HG03060 (cell line): ENCODE results near the gene NUMB.

Source experiments
- ATAC-seq: cut with Tn5 transposase; IDR thresholded peaks from one replicate; pipeline ENCODE4 v1.9.1; 2021; ENCODE audit warnings: low read depth, moderate number of reproducible peaks; ENCODE audit not compliant: unreplicated experiment

NUMB gene

DNA sequence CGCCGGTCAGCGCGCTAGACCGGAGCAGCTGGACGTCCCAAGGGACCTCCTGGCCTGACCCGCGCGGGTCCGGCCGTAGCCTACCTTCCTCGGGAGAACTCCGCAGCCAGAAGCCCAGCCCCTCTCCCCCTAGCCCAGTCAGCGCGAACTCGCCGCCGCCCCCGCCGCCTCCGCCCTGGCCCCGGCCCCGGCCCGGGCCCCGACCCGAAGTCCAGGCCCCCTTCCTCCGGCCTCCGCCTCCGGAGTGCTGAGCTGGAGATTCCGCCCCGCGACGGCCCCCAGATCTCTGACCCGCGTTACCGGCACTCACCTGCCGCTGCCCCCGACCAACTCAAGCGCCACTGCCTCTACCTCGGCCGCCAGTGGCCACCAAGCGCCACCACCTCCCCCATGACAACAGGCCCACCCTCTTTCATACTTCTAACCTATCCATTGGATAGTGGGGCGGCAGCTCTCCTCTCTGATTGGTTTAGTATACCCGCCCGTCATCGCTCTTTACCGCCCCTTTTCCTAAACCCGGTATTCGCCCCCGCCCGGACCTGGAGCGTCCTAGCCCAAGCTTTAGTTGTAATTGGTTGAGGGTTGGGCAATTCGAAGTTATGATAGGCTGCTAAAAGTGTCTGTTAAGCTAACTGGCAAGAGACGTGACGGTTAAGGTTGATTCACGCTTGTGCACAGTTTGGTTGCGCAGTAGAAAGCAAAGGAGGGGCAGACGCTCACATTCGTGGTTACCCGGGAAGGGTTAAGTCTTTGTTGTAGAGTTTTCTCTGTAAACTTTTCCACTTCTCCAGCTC lies at the start of gene NUMB:
NUMB (minus strand) TSS at position 364 of the 794 bp plus-strand sequence. CDS start 102,795 bp downstream, outside the sequence.
- ATAC-seq, result peak; percentile 89

DNA sequence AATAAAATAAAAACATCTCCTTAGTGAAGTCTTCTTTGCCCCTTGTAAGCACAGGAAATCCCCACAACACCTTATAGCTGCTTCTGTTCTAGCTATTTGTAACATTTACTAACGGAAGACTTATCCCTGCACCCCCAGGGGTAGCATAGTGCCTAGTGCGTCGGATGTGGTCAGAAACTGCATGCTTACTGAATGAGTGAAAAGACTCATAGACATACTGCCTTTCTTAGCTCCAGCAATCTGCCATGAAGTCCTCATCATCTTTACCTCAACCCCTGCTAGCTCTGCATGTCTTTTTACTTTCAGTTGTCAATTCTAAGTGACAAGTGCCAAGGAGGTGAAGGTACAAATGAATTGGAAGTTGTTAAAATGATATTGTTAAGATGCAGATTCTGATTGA lies 45.3 kb upstream of the NUMB start:
- ATAC-seq, result no peak

DNA sequence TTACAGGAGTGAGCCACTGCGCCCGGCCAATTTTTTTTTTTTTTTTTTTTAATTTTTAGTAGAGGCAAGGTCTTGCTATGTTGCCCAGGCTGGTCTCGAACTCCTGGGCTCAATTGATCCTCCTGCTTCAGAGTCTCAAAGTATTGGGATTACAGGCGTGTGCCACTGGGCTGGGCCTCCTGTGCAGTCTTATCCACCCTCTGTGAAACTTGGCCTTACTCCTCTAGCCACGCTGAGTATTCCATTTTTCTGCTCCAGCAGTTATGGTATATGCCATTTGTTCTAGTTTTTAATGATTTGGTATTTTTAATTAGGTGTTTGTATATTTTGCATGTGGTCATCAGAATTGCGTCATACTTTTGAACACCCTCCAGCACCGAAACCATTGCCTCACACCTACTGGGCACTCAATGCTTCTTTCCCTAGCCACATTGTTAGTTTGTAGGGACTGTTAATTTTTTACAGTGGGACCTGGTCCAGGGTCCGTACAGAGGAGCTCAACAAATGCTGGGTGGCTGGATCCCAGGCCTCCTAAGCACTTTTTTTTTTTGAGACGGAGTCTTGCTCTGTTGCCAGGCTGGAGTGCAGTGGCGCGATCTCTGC lies 43.8 kb upstream of the NUMB start:
- no peak for ATAC-seq

DNA sequence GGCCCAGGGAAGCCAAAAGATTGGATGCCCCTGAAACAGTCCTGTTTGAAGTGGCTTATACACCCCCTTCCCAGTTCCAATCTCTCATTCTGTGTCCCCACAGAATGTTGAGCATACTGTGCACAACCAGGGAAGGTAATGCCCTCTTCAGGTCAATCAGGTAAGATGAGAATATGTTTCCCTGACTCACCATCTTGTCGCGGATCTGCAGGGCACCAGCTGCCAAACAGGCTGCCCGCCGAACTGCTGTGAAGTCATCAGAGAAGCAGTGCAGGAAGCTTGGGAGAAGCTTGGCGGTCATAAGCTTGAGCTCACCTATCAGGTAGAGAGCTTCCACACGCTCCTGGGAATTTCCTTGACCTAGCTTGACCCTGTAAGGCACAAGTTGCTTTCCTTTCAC lies 42.0 kb upstream of the NUMB start:
- no peak for ATAC-seq

DNA sequence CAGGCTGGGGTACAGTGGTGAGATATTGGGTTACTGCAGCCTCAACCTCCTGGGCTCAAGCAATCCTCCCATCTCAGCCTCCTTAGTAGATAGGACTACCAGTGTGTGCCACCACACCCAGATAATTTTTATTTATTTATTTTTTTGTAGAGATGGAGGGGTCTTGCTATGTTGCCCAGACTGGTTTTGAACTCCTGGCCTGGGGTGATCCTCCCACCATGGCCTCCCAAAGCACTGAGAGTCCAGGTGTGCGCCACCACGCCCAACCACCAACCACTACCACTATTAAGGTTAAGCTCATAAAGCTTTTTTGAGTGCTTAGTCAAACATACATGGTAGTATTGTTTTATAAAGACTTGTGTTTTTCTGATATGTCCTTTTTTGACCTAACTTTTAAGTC lies 36.2 kb upstream of the NUMB start:
- ATAC-seq, result no peak

DNA sequence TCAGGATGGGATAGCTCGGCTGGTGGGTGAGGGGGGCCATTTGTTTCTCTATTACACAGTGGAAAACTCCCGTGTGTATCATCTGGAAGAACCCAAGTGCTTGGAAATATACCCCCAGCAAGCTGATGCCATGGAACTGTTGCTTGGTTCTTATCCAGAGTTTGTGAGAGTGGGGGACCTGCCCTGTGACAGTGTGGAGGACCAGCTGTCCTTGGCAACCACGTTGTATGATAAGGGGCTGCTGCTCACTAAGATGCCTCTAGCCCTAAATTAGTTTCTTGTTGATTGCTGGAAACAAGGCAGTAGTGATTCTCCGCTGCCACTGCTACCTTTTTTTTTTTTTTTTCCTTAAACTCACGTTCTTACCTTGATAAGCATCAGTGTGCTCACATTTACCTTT lies 34.3 kb upstream of the NUMB start:
- no peak for ATAC-seq

DNA sequence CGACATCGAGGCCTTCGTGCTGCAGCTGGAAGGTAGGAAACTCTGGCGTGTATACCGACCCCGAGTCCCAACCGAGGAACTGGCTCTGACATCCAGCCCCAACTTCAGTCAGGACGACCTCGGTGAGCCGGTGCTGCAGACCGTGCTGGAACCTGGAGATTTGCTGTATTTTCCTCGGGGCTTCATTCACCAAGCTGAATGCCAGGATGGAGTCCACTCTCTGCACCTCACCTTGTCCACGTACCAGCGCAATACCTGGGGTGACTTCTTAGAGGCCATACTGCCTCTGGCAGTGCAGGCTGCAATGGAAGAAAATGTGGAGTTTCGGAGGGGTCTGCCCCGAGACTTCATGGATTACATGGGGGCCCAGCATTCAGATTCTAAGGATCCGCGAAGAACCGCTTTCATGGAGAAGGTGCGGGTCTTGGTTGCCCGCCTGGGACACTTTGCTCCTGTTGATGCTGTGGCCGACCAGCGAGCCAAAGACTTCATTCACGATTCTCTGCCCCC lies 33.8 kb upstream of the NUMB start:
- no peak for ATAC-seq

DNA sequence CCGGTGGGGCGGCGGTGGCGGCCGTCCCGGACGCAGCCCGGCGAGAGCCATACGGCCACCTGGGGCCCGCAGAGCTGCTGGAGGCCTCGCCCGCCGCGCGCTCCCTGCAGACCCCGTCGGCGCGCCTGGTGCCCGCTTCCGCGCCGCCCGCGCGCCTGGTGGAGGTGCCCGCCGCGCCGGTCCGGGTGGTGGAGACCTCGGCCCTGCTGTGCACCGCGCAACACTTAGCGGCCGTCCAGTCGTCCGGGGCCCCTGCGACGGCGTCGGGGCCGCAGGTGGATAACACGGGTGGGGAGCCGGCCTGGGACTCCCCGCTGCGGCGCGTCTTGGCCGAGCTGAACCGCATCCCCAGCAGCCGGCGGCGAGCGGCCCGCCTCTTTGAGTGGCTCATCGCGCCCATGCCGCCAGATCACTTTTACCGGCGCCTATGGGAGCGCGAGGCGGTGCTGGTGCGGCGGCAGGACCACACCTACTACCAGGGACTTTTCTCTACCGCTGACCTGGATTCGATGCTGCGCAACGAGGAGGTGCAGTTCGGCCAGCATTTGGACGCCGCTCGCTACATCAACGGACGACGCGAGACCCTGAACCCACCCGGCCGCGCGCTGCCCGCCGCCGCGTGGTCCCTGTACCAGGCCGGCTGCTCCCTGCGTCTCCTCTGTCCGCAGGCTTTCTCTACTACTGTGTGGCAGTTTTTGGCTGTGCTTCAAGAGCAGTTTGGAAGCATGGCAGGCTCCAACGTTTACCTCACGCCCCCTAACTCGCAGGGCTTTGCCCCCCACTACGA lies 33.1 kb upstream of the NUMB start:
- peak; percentile 25 for ATAC-seq

DNA sequence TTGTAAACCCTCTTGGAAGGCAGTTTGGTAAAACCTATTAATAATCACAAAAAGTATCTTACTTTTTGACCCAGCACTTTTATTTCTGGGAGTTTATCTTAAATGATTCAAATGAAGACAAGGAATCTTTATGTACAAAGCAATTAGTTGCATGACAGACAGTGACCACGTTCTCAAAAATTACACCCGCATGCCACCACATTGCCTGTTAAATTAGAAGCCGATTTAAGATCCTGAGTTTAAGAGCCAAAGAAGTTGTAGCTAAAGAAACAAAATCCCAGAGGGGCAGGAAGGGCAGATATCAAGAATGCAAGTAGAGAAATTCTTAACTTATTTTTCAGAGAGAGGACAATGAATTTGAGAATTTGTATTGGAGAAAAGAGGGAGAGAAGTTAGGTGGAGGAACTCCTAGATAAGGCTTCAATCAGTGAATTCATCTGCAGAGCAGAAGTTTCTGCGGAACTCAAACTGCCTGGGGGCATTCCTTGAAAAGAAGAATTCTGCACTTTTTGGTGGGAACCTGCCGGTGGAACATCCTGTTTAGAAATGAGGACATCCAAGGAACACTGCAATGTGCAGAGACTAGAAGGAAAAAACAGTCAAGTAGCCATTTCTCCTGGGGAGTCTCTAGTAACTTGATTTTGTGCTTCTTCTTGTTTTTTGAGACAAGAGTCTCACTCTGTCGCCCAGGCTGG lies 31.3 kb upstream of the NUMB start:
- ATAC-seq, result no peak

DNA sequence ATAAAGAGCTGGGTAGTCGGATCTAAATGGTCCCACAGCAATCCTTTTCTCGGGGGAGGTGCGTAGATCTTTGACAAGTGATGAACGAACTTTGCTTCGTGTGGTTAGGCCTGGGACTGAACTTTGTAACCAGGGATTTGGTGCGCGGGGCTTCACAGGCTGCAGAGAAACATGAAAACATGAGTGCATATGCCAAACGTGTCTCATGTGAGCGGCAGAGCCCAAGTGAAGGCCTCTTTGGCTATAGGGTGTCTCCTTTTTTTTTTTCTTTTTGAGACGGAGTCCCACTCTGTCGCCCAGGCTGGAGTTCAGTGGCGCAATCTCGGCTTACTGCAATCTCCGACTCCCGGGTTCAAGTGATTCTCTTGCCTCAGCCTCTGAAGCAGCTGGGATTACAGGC lies 20.3 kb upstream of the NUMB start:
- ATAC-seq, result no peak

DNA sequence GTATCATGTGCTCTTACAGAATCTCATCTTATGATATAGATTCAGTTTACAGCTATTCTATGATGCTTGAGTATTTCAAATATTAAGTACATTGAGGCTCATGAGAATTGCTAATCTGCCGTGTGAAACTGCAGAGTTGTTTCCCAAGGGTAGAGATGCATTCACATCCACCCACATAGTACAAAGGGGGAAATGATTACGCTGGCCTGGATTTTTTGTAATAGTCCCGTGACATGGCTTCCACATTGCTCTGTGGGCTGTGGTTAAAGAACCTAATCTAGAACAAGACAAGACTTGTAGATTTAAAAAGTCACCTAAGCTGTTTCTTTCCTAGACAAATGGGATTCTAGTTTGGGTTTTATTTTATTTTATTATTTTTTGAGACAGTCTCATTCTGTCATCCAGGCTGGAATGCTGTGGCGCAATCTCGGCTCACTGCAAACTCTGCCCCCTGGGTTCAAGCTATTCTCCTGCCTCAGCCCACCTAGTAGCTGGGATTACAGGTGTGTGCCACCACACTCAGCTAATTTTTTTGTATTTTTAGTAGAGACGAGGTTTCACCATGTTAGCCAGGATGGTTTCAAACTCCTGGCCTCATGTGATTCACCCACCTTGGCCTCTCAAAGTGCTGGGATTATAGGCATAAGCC lies 19.4 kb upstream of the NUMB start:
- peak; percentile 78 for ATAC-seq

DNA sequence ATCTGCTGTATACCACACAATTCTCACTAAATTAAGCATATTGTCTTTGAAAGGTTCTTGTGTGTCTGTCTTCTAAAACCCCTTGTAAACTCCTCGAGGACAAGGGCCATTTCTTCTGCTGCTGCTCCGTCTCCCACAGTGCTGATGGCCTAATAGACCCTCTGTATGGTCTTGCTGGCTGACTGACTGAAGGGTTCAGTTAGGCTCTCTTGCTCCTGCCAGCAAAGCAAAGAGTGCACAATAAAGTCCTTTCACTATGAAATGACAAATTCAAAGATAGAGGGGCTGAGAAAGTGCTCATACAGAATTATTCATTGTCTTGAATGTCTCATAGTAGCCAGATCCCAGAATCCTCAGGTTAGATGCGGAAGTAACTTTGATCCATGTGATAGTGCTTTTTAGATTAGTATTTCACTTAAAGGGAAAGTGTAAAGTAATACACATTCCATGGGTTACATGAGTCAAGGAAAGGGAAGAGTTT lies 18.1 kb upstream of the NUMB start:
- ATAC-seq, result no peak

DNA sequence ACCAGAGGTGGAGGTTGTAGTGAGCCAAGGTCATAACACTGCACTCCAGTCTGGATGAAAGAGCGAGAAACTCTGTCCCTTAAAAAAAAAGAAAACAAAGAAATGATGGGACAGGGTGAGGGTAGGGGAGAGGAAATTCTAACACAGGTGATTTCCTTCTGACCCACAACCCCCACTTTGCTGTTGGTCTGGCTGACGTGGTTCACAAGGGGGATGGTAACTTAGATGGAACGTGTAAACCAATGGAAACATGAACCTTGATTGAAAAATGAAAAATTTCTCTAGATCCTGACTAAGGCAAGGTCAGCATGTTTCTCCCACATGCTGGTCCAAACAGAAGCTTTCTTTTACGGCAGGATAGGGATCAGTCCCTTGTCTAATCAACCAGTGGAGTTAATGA lies 16.6 kb upstream of the NUMB start:
- no peak for ATAC-seq

DNA sequence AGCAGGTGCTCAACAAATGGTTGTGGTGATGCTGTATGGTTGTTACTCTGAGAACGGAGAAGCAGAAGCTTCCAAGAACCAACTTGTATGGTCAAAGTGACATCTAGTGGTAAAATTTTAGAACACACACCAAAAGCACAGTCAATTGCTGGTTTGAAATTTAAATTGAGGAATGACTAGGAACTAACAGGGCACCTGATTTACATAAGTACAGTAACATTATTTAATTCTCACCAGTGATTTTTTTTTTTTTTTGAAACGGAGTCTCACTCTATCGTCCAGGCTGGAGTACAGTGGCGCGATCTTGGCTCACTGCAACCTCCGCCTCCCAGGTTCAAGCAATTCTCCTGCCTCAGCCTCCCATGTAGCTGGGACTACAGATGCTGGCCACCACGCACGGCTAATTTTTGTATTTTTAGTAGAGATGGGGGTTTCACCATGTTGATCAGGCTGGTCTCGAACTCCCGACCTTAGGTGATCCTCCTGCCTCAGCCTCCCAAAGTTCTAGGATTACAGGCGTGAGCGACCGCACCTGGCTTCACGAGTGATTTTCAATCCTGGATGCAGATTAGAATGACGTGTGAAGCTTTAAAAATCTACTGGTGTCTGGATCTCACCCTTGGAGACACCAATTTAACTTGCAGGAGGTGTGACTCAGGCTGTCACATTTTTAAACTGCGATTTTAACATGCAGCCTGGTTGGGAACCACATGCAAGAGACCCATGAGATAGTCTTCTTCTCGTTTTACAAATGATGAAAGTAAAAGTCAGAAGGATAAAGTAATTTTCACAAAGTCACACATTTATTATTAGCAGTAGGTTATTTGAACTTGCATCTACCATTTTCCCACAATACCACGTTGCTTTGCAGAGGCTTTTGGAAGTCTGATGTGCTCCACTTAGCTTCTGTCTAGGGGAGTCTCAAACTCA lies 14.1 kb upstream of the NUMB start:
- ATAC-seq, result no peak

DNA sequence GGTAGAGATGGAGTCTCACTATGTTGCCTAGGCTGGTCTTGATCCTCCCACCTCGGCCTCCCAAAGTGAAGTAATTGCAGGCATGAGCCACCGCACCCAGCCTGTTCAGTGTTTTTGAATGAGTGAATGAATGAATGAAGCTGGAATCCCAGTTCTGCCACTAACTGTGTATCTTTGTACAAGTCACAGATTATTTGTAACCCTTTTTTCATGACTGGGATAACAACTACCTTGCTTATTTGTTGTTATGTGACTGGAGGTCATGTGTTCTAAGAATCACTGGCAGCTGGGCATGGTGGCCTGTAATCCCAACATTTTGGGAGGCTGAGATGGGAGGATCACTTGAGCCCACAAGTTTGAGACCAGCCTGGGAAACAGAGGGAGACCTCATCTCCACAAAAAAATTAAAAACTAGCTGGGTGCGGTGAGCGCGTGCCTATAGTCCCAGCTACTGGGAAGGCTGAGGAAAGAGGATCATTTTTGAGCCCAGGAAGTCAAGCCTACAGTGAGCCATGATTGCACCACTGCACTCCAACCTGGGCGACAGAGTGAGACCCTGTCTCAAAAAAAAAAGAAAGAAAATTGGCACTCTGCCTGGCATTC lies 13.3 kb upstream of the NUMB start:
- no peak for ATAC-seq

DNA sequence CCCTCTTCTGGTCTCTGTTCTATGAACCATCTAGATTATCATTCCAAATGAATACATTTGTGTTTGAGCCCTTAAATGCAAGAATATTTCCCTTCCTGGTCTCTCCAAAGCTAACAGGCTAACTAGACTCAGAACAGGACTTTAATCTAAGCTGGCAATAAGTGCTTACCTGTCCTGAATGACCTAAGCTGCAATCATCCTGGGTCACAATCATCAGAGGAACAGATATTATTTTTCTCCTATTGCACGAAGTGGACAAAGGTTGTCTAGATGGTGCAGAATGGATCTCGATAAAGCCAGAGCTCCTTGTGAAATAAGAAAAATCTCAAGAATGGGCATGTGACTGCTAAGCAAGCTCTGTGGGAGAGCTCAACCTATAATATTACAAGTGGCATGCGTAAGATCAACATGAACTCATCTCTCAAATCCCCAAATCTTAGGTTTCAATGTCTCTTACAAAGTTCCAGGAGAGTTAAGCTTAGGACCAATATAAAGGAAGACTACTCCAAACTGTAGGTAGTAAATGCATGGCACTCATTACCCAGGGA lies 10.6 kb upstream of the NUMB start:
- no peak for ATAC-seq

DNA sequence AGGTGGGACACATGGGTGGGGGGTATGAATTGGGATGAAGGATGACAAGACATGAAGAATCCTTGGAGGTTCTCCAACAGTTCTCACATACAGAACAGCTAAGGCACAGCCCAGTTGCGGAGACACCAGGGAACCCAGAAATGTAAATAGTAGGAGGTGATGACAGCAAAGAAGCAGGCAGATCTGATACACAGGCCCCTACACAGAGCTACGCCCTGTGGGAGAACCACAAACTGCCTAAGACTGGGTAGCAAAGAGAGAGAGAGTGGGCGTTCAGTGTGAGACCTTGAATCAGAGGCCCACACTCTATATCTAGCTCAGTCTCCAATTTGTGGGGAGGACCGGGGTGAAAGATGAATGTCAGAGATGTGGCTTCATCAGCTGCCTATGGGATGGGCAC lies 9.5 kb upstream of the NUMB start:
- no peak for ATAC-seq

DNA sequence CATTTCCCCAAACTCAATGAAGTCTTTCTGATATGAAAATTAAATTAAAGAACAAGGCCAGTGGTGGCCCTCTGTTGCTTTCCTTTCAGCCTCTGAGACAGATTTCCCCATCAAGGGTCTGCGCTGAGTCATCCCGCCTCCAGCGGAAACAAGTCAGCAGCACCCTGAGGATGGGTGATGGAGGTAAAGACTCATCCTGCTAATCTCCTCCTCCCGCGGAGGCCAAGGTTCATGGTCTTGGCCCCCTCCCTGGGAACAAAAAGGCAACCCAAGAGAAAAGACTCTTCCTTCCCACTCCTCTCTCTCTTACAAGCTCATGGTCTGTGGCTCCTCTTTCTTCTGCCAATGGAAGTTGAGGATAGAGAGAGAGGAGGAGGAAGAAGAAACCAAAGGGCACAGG lies 9.0 kb upstream of the NUMB start:
- ATAC-seq, result no peak
